ENCODE data around the gene MRGPRG.

MRGPRG gene

DNA sequence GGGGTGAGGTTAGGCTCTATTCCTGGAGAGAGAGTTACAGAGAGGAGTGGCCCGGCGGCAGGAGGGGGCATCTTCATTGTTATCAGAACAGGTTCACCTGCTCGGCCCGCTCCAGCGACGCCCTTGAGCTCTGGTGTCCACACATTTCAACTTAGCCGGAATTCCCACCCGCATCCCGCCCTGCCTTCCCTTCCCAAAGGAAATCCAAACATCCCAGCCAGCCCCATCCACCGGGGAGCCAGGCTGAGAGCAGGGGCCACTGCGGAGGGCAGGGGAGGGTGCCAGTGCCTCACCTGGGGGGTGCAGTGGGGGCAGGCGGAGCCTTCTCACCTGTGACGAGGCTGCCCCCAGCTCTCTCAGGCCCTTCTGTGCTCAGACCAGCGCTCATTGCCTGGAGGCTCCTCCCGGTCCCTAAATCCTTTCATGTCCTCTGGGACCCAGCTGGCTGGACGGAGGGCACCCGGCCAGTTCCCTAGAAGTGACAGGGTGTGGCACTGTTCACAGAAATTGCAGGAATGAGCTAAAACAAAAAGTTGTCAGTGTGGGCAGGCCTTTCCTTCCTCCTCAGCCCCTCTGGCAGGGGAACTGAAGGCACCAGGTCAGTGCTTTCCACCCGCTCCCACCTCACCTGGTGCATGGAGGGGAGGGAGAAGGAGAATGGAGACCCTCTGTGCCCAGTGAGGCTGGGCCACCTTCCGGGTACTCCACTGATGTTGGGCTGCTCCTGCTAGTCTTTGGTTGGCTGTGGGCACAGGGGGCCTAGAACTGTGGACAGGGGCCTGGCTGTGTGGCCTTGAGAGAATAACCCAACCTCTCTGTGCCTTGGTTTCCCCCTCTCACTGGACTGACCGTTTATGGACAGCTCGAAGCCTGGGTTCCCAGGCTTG is 2.2 kb upstream of the MRGPRG start:
- Mint-ChIP-seq H3K9me3 (no peaks in the 10 kb centered on the region), H3K4me1 (peaks cover 2% of the 10 kb centered on the region), H3K27ac (no peak overlapping the region), H3K27me3 (peaks cover 12% of the 10 kb centered on the region), H3K4me3 (no peak overlapping the region), H3K36me3 (ENCODE audit: low read depth) (no peaks in the 10 kb centered on the region)
- ATAC-seq (no peak), DNase-seq (no peak)

DNA sequence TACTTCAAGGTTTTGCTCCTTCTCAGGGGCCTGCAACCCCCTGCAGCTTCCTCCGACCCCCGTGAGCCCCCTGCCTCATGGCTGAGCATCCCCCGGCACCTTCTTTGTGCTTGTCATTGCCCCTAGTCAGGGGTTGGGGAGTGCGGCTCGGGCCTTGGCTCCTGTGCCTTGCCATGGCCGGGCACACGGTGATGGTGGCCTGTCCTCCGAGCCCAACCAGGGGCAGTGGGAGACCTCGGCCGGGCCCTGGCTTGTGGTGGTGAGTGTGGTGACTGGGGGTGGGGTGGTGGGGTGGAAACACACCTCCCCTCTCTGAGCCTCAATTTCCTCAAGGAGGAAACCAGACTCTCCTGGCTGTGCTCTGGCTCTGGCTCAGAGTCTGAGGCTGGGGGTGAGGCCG is 1.5 kb upstream of the MRGPRG start:
- Mint-ChIP-seq H3K27me3 (peaks cover 13% of the 10 kb centered on the region), H3K36me3 (ENCODE audit: low read depth) (no peaks in the 10 kb centered on the region), H3K4me3 (no peak overlapping the region), H3K9me3 (no peaks in the 10 kb centered on the region), H3K4me1 (peaks cover 2% of the 10 kb centered on the region), H3K27ac (no peak overlapping the region)
- ATAC-seq (no peak), DNase-seq (no peak)

DNA sequence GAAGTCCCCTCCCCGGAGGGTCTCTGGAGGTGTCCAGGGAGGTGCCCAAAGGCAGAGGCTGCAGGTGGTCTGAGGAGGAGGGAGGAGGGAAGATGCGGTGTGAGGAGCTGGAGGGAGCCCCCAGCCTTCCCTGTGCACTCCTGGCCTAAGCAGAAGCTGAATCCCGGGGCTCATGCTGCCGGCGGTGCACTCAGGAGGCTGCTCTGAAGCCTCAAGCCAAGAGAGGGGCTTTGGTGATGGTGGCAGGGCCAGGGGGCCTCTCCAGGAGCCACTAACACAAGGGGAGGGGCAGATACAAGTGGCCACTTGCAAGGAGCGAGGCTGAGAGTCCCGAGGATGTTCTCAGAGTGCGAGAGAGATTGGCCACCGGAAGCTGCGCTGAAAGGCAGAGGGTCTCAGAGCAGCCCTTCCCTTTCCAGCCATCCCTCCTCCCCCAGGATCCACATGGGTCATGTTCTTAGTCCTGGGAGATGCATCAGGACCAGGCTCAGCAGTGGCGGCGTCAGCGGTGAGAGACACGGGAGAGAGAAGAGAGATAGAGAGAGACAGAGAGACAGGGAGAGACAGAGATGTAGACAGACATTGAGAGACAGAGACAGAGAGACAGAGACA is 774 bp upstream of the MRGPRG start:
- no peaks in the 10 kb centered on the region for H3K9me3 Mint-ChIP-seq
- H3K27ac Mint-ChIP-seq: no peak overlapping the region
- H3K4me1 Mint-ChIP-seq: peaks cover 2% of the 10 kb centered on the region
- no peak overlapping the region for H3K4me3 Mint-ChIP-seq
- ATAC-seq (no peak), DNase-seq (no peak)
- H3K27me3 Mint-ChIP-seq: peaks cover 17% of the 10 kb centered on the region
- H3K36me3 Mint-ChIP-seq (ENCODE audit: low read depth): no peaks in the 10 kb centered on the region

DNA sequence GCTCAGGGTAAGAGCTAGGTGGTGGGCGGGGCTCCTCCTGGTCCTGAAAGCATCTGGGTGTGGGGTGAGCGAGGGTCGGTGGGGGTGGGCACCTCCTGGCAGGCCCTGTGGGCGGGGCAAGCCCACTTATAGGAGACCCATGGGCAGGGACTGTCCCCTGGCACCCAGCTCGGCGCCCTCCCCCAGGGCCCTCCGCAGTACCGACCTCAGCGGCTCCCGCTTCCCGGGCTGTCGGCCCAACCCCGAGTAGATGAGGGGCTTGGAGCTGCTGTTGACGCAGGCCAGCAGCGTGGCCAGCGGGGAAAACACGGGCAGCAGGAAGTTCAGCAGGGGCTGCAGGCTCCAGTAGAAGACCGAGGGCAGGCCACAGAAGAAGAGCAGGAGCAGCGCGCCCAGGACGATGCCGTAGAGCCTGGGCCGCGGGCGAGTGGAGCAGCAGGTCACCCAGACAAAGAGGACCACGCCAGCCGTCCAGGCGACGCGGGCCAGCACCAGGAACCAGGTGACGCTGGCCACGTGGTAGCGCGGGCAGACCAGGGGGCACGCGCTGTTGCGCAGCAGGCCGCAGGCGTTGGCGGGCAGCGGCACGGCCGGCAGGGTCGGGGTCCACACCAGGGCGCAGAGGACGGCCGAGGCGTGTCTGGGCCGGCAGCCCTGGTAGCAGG is 663 bp downstream of the MRGPRG start:
- ATAC-seq (no peak), DNase-seq (no peak)
- Mint-ChIP-seq H3K9me3 (no peaks in the 10 kb centered on the region), H3K27ac (no peak overlapping the region), H3K4me1 (peaks cover 2% of the 10 kb centered on the region), H3K27me3 (peaks cover 18% of the 10 kb centered on the region), H3K36me3 (ENCODE audit: low read depth) (no peaks in the 10 kb centered on the region), H3K4me3 (no peak overlapping the region)

DNA sequence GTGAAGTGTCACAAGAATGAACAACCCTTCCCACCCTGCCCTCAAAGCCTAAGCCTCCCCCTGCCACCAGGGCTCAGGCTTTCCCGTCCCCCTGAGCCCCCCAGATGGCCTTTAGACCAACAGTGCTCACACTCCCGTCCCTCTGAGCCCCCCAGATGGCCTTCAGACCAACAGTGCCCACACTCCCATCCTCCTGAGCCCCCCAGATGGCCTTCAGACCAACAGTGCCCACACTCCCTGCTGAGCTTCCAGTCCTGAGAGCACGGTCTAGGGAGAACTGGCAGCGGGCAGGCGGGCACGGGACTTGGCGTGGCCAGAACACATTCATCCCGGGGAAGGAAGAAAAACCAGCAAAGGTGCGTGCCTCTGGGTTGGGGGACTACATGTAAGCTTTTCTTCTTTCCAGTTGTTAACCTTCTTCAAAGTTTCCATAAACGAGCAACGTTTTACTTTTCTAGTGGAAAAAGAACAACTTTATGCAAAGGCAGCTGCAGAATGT is 2.5 kb downstream of the MRGPRG start:
- H3K27me3 Mint-ChIP-seq: peaks cover 18% of the 10 kb centered on the region
- no peaks in the 10 kb centered on the region for H3K36me3 Mint-ChIP-seq (ENCODE audit: low read depth)
- peaks cover 2% of the 10 kb centered on the region for H3K4me1 Mint-ChIP-seq
- ATAC-seq (no peak), DNase-seq (no peak)
- no peaks in the 10 kb centered on the region for H3K9me3 Mint-ChIP-seq
- no peak overlapping the region for H3K4me3 Mint-ChIP-seq
- H3K27ac Mint-ChIP-seq: no peak overlapping the region

DNA sequence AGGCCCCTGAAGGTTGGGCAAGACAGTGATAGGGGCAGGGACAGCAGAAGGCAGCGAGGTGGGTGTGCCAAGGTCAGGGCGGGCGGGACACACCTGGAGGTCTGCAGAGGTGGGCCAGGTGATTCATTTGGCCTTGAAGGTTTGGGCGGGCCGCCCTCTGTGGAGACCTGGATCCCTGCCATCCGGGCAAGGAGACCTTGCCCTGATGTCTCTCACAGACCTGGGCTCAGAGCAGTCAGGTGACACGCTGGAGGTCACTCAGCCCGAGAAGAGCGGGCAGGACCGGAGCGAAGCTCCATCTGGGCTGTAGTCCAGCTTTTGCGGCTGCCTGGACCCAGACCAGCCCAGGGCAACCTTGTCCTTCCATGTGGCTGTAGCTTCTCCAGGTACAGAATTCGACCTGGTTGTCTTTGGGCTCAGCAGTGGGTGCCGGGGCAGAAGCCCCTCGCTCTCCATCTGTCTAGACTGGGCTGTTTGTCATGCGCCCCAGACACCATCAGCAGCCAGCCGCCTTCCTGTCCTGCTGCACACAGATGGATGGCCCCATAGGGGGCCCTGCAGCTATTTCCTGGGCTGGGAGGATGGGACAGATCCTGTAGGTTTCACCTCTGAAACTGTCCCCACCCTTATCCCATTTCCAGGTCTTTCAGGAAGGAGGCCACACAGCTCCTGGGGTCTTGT is 3.1 kb downstream of the MRGPRG start:
- H3K27me3 Mint-ChIP-seq: peaks cover 18% of the 10 kb centered on the region
- H3K9me3 Mint-ChIP-seq: no peaks in the 10 kb centered on the region
- ATAC-seq (no peak), DNase-seq (no peak)
- no peak overlapping the region for H3K4me3 Mint-ChIP-seq
- no peak overlapping the region for H3K27ac Mint-ChIP-seq
- no peaks in the 10 kb centered on the region for H3K36me3 Mint-ChIP-seq (ENCODE audit: low read depth)
- peaks cover 2% of the 10 kb centered on the region for H3K4me1 Mint-ChIP-seq

DNA sequence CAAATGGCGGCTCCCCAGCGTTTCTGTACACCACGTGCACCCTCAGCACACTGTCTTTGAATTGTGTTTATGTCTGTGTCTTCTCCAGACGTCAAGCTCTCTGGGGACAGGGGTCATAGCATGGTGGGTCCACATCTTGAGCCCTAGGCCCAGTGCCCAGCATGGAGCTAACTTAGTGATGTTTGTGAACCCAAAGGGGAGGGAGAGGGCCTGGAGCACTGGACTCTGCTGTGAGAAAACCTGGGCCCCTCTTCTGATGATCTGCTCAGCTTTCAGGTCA is 4.3 kb downstream of the MRGPRG start:
- H3K4me3 Mint-ChIP-seq: no peak overlapping the region
- peaks cover 18% of the 10 kb centered on the region for H3K27me3 Mint-ChIP-seq
- H3K4me1 Mint-ChIP-seq: peaks cover 2% of the 10 kb centered on the region
- H3K27ac Mint-ChIP-seq: no peak overlapping the region
- no peaks in the 10 kb centered on the region for H3K36me3 Mint-ChIP-seq (ENCODE audit: low read depth)
- no peaks in the 10 kb centered on the region for H3K9me3 Mint-ChIP-seq
- DNase-seq (no peak), ATAC-seq (no peak)

DNA sequence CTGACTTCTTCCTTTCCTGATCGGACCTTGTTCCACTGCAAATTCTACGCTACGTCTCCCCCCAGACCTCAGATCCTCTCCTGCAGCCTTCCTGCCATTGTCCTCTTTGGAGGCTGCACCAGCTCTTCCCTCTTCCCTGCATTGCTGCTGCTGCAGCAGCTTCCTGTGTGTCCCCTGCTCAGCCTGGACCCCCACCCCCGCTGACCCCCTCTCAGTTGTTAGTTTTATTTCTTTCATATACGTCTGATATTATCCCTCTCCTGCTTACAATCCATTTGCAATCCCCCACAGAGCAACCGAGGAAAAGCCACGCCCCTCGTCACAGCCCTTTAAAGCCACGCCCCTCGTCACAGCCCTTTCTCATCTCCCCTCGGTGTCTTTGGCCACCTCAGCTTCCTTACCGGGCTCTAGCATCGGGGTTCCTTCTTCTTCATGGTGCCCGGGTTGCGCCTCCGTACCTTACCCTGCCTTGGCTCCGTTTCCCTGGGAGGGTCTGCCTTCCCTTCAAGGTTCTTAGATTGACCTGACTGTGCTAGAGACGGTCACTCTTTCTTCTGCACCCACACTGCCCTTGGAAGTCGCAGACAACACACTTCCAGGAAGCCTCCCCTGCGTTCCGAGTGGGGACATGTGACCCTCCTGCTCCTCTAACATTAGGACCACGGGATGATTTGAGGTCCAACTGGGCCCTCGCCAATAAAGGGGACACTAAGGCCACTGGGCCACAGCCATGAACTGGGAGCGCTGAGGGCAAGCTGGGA is 4.8 kb downstream of the MRGPRG start:
- no peak overlapping the region for H3K4me3 Mint-ChIP-seq
- ATAC-seq: no peak
- no peaks in the 10 kb centered on the region for H3K36me3 Mint-ChIP-seq (ENCODE audit: low read depth)
- H3K4me1 Mint-ChIP-seq: peaks cover 2% of the 10 kb centered on the region
- H3K27ac Mint-ChIP-seq: no peak overlapping the region
- no peak for DNase-seq
- no peaks in the 10 kb centered on the region for H3K9me3 Mint-ChIP-seq
- H3K27me3 Mint-ChIP-seq: peaks cover 18% of the 10 kb centered on the region

DNA sequence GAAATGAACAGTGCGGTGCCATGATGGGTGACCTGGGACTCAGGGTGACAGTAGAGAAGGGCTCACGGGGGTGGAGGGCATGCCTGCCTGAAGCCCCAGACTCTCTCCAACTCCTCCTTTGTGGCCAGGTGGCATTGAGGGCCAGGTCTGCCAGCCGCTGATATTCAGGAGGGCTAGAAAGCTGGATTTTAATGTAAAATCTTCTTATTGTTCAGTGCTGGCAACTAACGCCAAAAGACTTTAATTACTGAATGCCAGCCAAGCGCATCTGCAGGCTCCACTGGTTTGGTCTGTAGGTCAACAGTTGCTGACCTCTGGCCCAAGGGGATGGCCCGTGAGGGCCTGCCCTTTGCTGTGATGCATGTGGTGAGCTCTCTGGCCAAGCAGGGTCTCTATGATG is 10.3 kb downstream of the MRGPRG start:
- H3K4me1 Mint-ChIP-seq: no peaks in the 10 kb centered on the region
- H3K4me3 Mint-ChIP-seq: no peak overlapping the region
- no peaks in the 10 kb centered on the region for H3K9me3 Mint-ChIP-seq
- ATAC-seq (no peak), DNase-seq (no peak)
- no peaks in the 10 kb centered on the region for H3K36me3 Mint-ChIP-seq (ENCODE audit: low read depth)
- H3K27ac Mint-ChIP-seq: no peak overlapping the region
- peaks cover 2% of the 10 kb centered on the region for H3K27me3 Mint-ChIP-seq

DNA sequence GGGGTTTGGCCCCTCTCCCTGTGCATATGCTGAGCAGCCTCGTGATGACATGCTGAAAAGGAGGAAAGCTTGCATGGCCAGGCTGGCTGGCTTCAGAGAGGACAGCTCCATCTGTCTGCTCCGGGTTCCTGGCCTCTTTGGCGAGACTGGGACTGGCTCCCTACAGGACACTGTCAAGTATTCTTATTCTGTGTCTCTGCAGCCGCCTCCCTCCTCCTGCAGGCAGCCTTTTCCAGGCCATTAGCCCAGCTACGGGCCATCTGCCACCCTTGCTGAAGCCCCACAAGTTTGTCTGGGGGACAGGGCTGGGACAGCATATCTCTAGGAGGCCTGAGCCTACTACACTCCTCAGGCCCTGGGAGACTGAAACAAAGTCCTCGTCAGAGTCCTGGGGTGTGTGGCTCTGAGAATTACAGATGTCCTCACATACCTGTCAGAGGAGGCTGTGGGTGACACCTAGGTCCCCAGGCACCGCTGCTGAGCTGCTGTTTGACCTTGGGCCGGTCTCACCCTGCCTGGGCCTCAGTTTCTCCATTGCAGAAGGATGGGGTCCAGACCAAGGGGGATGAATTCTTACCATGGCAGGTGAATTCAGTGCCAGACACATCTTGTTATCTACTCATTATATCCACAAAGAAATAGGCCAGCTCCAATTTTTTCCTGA is 11.0 kb downstream of the MRGPRG start:
- Mint-ChIP-seq H3K27ac (no peak overlapping the region), H3K4me1 (peaks cover under 1% of the 10 kb centered on the region), H3K4me3 (no peak overlapping the region), H3K9me3 (no peaks in the 10 kb centered on the region), H3K36me3 (ENCODE audit: low read depth) (no peaks in the 10 kb centered on the region), H3K27me3 (peaks cover 4% of the 10 kb centered on the region)
- DNase-seq (no peak), ATAC-seq (no peak)

DNA sequence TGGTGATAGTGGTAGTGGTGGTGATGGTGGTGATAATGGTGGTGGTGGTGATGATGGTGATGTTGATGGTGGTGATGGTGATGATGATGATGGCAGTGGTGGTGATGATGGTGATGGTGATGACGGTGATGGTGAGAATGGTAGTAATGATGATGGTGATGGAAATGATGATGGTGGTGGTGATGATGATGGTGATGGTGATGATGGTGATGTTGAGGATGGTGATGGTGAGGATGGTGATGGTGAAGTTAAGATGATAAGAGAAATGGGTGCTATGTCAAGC is 11.8 kb downstream of the MRGPRG start:
- ATAC-seq (no peak), DNase-seq (no peak)
- Mint-ChIP-seq H3K27ac (no peak overlapping the region), H3K4me3 (no peak overlapping the region), H3K27me3 (peaks cover 9% of the 10 kb centered on the region), H3K9me3 (no peaks in the 10 kb centered on the region), H3K4me1 (peaks cover 3% of the 10 kb centered on the region), H3K36me3 (ENCODE audit: low read depth) (no peaks in the 10 kb centered on the region)

DNA sequence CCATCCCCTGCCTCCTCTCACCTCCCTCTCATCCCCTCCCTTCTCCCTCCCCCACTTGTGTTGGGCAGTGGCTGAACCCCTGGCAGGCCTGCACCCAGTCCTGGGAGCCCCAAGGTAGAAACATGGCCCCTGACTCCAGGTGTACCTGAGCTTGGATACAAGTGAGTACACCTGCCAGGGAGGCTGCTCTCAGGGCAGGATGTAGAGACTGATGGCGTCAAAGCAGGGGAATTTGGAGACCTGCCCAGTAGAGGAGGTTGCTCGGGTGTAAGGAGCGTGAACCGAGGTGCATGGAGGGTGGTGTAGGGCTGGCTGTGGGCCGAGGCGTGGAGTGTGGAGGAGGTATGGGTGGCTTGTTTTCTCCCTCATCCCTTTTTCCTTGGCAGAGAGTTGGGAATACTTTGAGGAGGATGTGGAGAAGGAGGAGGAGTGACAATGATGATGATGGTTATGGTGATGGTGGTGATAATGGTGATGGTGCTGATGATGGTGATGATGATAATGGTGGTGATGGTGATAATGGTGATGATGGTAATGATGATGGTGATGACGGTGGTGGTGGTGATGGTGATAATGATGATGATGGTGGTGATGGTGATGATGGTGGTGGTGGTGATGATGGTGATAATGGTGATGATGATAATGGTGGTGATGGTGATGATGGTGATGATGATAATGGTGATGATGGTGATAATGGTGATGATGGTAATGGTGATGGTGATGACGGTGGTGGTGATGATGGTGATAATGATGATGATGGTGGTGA is 12.3 kb downstream of the MRGPRG start:
- no peak for DNase-seq
- peaks cover 3% of the 10 kb centered on the region for H3K4me1 Mint-ChIP-seq
- no peaks in the 10 kb centered on the region for H3K36me3 Mint-ChIP-seq (ENCODE audit: low read depth)
- no peak overlapping the region for H3K4me3 Mint-ChIP-seq
- no peaks in the 10 kb centered on the region for H3K9me3 Mint-ChIP-seq
- peaks cover 11% of the 10 kb centered on the region for H3K27me3 Mint-ChIP-seq
- no peak for ATAC-seq
- H3K27ac Mint-ChIP-seq: no peak overlapping the region
